K562 (cell line): ENCODE measurements around the gene NALCN.

Experiments
- HNRNPL ChIP-seq: fragments of 200-400 bp; formaldehyde crosslinking; IDR thresholded peaks from 2 replicates; pipeline ENCODE4 v1.6.1; 2017; ENCODE audit warnings: low read depth, mild to moderate bottlenecking, low read length
- NFE2L1 ChIP-seq: fragments of 450-650 bp; IDR thresholded peaks from 2 replicates; pipeline ENCODE4 v1.6.1; 2016; ENCODE audit warnings: missing genetic modification characterization, low read depth, mild to moderate bottlenecking, missing compliant biosample characterization, moderate library complexity, borderline replicate concordance
- PHTF2 ChIP-seq: fragments of 250-450 bp; sonication (Bioruptor Pico); IDR thresholded peaks from 2 replicates; pipeline ENCODE4 v1.5.0; 2021; ENCODE audit warnings: mild to moderate bottlenecking
- RAD21 ChIP-seq, 2 experiments: fragments of 250-450 bp in 1 of 2; fragments of 450-650 bp in 1 of 2; sonication (Bioruptor Pico) in 1 of 2; formaldehyde crosslinking in 1 of 2; IDR thresholded peaks in 1 of 2; conservative IDR thresholded peaks in 1 of 2; 2 replicates each; pipeline versions ENCODE4 v1.4.0 to v1.8.0; 2020 to 2022; ENCODE audit warnings: mild to moderate bottlenecking in 2 of 2, moderate library complexity in 1 of 2
- XRCC5 ChIP-seq: fragments of 200-400 bp; formaldehyde crosslinking; IDR thresholded peaks from 2 replicates; pipeline ENCODE4 v1.6.1; 2017; ENCODE audit warnings: low read depth, mild to moderate bottlenecking, low read length

- TF ChIP-seq RAD21 (CRISPR knock-in tag; conservative IDR thresholded peaks at IDR 0.05 in 1 of 2, IDR thresholded peaks at IDR 0.05 in 1 of 2) (no peak), HNRNPL (no peak), XRCC5 (no peak), PHTF2 (CRISPR knock-in tag) (no peak), NFE2L1 (tag) (no peak)
These were observed 143.4 kb downstream of the NALCN start for GRCh38 chr13:101272886-101273285.
